ENCODE data around the gene LRFN4. TPM values are rescaled to one million over a fixed set of nuclear protein-coding genes. Genes with fewer than 3 reads are reported as not detected.

The LRFN4 gene
- total RNA-seq, 1 experiment from 2014 or later = 56.7 TPM

GRCh38 chr11:66867425-66868040 lies 10.7 kb downstream of the LRFN4 start:
- DNase-seq (ENCODE audit: low read depth, low spot score) (no peak), ATAC-seq (peak; percentile 32; the same call in 1 of the 2 replicates)
- Histone ChIP-seq H3K27ac (ENCODE audit: low read length) (no peak overlapping the region), H3K4me1 (ENCODE audit: control insufficient read depth, insufficient read depth, low read length) (peaks cover 8% of the 10 kb centered on the region), H3K27me3 (ENCODE audit: control insufficient read depth, insufficient read depth, low read length) (no peaks in the 10 kb centered on the region), H3K9me3 (ENCODE audit: control insufficient read depth, insufficient read depth, low read depth, low read length) (no peaks in the 10 kb centered on the region), H3K36me3 (ENCODE audit: control insufficient read depth, insufficient read depth, low read length) (no peaks in the 10 kb centered on the region), H3K4me3 (ENCODE audit: low read depth in 2 of 2, low read length in 2 of 2) (no peak overlapping the region)
- TF ChIP-seq CTCF (IDR thresholded peaks at IDR 0.05) (peak; percentile 47; the same call in 1 of the 2 replicates), POLR2AphosphoS5 (IDR thresholded peaks at IDR 0.05; ENCODE audit: low read depth, low read length) (no peak)
- BruUV-seq (replicated peaks) = no TSS peak
- CTCF ChIA-PET = interaction anchor here (0.5 to 1.1 kb wide), 4 partner anchors 12 to 72 kb away, joined by 3 to 8 read pairs (median 4); no protein-coding TSS in a partner anchor
- POLR2A ChIA-PET = interaction anchor here (0.6 kb wide), 1 partner anchor 36 kb away, joined by 3 read pairs; no protein-coding TSS in a partner anchor
- intact Hi-C loops (cut with micrococcal nuclease; ENCODE audit: unreplicated experiment) (no loop called here), in situ Hi-C loops (cut with HindIII; ENCODE audit: low pct_unique_long_range_greater_than_20kb, low sequenced_read_pairs) (no loop called here)

GRCh38 chr11:66868082-66868725 lies 11.3 kb downstream of the LRFN4 start:
- H3K9me3 ChIP-seq (ENCODE audit: control insufficient read depth, insufficient read depth, low read depth, low read length) = no peaks in the 10 kb centered on the region
- POLR2A ChIA-PET = no interaction called here
- no peaks in the 10 kb centered on the region for H3K27me3 ChIP-seq (ENCODE audit: control insufficient read depth, insufficient read depth, low read length)
- ATAC-seq = no peak
- TF ChIP-seq TCF7L2 (IDR thresholded peaks at IDR 0.05; ENCODE audit: low read depth, low read length) = no peak
- no peak for TF ChIP-seq CTCF (IDR thresholded peaks at IDR 0.05)
- no peak for TF ChIP-seq POLR2AphosphoS5 (IDR thresholded peaks at IDR 0.05; ENCODE audit: low read depth, low read length)
- no peak overlapping the region for H3K4me3 ChIP-seq (ENCODE audit: low read depth in 2 of 2, low read length in 2 of 2)
- BruUV-seq (replicated peaks) = no TSS peak
- DNase-seq (ENCODE audit: low read depth, low spot score) = no peak
- H3K4me1 ChIP-seq (ENCODE audit: control insufficient read depth, insufficient read depth, low read length) = peaks cover 8% of the 10 kb centered on the region
- H3K36me3 ChIP-seq (ENCODE audit: control insufficient read depth, insufficient read depth, low read length) = no peaks in the 10 kb centered on the region
- in situ Hi-C loops (cut with HindIII; ENCODE audit: low pct_unique_long_range_greater_than_20kb, low sequenced_read_pairs) (no loop called here), intact Hi-C loops (cut with micrococcal nuclease; ENCODE audit: unreplicated experiment) (no loop called here)
- no peak overlapping the region for H3K27ac ChIP-seq (ENCODE audit: low read length)
- CTCF ChIA-PET = interaction anchor here (0.5 to 1.1 kb wide), 4 partner anchors 12 to 72 kb away, joined by 3 to 8 read pairs (median 4); no protein-coding TSS in a partner anchor

- ATAC-seq (peak; percentile 90), DNase-seq (ENCODE audit: low read depth, low spot score) (no peak)
- ChIA-PET CTCF (no interaction called here), POLR2A (no interaction called here)
- no peaks in the 10 kb centered on the region for H3K27me3 ChIP-seq (ENCODE audit: control insufficient read depth, insufficient read depth, low read length)
- in situ Hi-C loops (cut with HindIII; ENCODE audit: low pct_unique_long_range_greater_than_20kb, low sequenced_read_pairs) = no loop called here
- H3K36me3 ChIP-seq (ENCODE audit: control insufficient read depth, insufficient read depth, low read length) = no peaks in the 10 kb centered on the region
- intact Hi-C loops (cut with micrococcal nuclease; ENCODE audit: unreplicated experiment) = no loop called here
- no peak overlapping the region for H3K27ac ChIP-seq (ENCODE audit: low read length)
- H3K4me3 ChIP-seq (ENCODE audit: low read depth in 2 of 2, low read length in 2 of 2) = no peak overlapping the region
- peaks cover 8% of the 10 kb centered on the region for H3K4me1 ChIP-seq (ENCODE audit: control insufficient read depth, insufficient read depth, low read length)
- H3K9me3 ChIP-seq (ENCODE audit: control insufficient read depth, insufficient read depth, low read depth, low read length) = no peaks in the 10 kb centered on the region
- TF ChIP-seq CTCF (IDR thresholded peaks at IDR 0.05) (peak; percentile 86), POLR2AphosphoS5 (IDR thresholded peaks at IDR 0.05; ENCODE audit: low read depth, low read length) (no peak)
- no TSS peak for BruUV-seq (replicated peaks)
Measured at GRCh38 chr11:66868726-66869566, 12.1 kb downstream of the LRFN4 start.
